OCI-LY1 (cell line): ENCODE data around the gene KRT8.

Experiments
- CTCF ChIP-seq: fragments of 200-600 bp; sonication (generic), shearing (Covaris generic); IDR thresholded peaks from 2 replicates; pipeline ENCODE4 v1.5.1; 2017; ENCODE audit warnings: mild to moderate bottlenecking, antibody characterized with exemption, low read length, moderate library complexity, mixed read lengths
- EZH2 ChIP-seq: fragments of 200-600 bp; sonication (generic), shearing (Covaris generic); IDR thresholded peaks from 2 replicates; pipeline ENCODE4 v1.8.0; 2017; ENCODE audit warnings: borderline replicate concordance, mixed run types, mild to moderate bottlenecking, antibody characterized with exemption, low read length, moderate library complexity, mixed read lengths

GRCh38 chr12:52847335-52848102 lies 57.4 kb downstream of the KRT8 start:
- no peak for TF ChIP-seq CTCF
- no peak for TF ChIP-seq EZH2
